ENCODE measurements around the gene SCARB1. TPM values are rescaled to one million over a fixed set of nuclear protein-coding genes. Genes with fewer than 3 reads are reported as not detected.

The SCARB1 gene
- total and polyA plus RNA-seq, 2 of the 13 experiments (the other 11 are each of a cell fraction or from before 2014, with no cell fraction given) = 63.4 to 160 TPM

- Histone ChIP-seq H3K27ac (ENCODE audit: extremely low read length, insufficient read depth, low read length) (no peak overlapping the region), H3K4me3 (replicated peaks in 1 of 3; ENCODE audit: insufficient read depth in 1 of 3, low read depth in 2 of 3, low read length in 3 of 3) (no peak overlapping the region), H2AFZ (ENCODE audit: low read length) (no peak overlapping the region), H3K4me1 (ENCODE audit: insufficient read depth, low read length) (no peaks in the 10 kb centered on the region), H3K79me2 (ENCODE audit: insufficient read depth, low read length) (peaks cover 7% of the 10 kb centered on the region), H3K36me3 (replicated peaks in 1 of 2; ENCODE audit: control insufficient read depth in 1 of 2, insufficient read depth in 2 of 2, low read length in 2 of 2) (peaks cover 43 to 88% of the 10 kb centered on the region in 2 experiments), H4K20me1 (ENCODE audit: insufficient read depth, low read length) (no peaks in the 10 kb centered on the region), H3K27me3 (ENCODE audit: control insufficient read depth in 1 of 2, insufficient read depth in 2 of 2, low read length in 2 of 2) (no peaks in the 10 kb centered on the region), H3K4me2 (ENCODE audit: low read depth, low read length) (no peak overlapping the region), H3K9ac (ENCODE audit: insufficient read depth, low read depth, low read length) (no peak overlapping the region), H3K9me3 (ENCODE audit: low read length) (no peaks in the 10 kb centered on the region)
- intact Hi-C loops (cut with micrococcal nuclease; ENCODE audit: unreplicated experiment) (no loop called here), in situ Hi-C loops (cut with HindIII; ENCODE audit: extremely low pct_ligation_motif_present, low pct_unique_long_range_greater_than_20kb) (no loop called here)
- FAIRE-seq (no peak), DNase-seq (ENCODE audit: low spot score) (no peak), ATAC-seq (no peak)
- WGBS (ENCODE audit: low lambda C conversion rate) = 92% methylated on average over 2 of the region's 3 CpGs
- ChIA-PET POLR2A (no interaction called here), CTCF (ENCODE audit: low intra/inter-chr PET ratio, low total read pairs) (no interaction called here)
- TF ChIP-seq ZNF329 (CRISPR knock-in tag; IDR thresholded peaks at IDR 0.05; ENCODE audit: low read depth) (peak; percentile 98), RFX3 (CRISPR knock-in tag; IDR thresholded peaks at IDR 0.05) (no peak), ETV6 (CRISPR knock-in tag; conservative IDR thresholded peaks at IDR 0.05) (no peak), MZF1 (CRISPR knock-in tag; IDR thresholded peaks at IDR 0.05; ENCODE audit: borderline replicate concordance) (no peak), HDAC2 (CRISPR knock-in tag; IDR thresholded peaks at IDR 0.05) (no peak)
- no TSS peak for BruUV-seq (replicated peaks)
Observed at GRCh38 chr12:124813782-124814181, 49.9 kb downstream of the SCARB1 start.

DNA sequence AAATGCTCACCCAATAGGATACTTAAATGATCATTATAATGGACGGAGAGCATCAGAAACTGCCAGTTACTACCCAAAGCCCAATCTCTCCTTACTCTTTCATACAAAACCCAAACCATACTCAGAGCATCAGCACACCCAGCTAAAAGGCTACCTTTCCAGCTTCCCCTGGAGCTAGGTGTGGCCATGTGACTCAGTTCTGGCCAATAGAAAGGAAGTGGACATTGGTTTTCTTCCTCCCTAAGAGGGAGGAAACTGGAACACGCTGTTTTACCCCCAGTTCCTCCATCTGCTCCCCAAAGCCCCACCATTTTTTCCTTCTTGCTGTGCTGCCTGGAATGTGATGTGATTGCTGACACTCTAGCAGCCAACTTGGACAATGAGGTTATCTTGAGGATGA, 50.7 kb downstream of the SCARB1 start:
- in situ Hi-C loops (cut with HindIII; ENCODE audit: extremely low pct_ligation_motif_present, low pct_unique_long_range_greater_than_20kb) = no loop called here
- peaks cover 45 to 94% of the 10 kb centered on the region in 2 experiments for H3K36me3 ChIP-seq (replicated peaks in 1 of 2; ENCODE audit: control insufficient read depth in 1 of 2, insufficient read depth in 2 of 2, low read length in 2 of 2)
- ChIA-PET CTCF (ENCODE audit: low intra/inter-chr PET ratio, low total read pairs) (no interaction called here), POLR2A (no interaction called here)
- intact Hi-C loops (cut with micrococcal nuclease; ENCODE audit: unreplicated experiment) = no loop called here
- BruUV-seq (replicated peaks) = no TSS peak
- no peak overlapping the region for H3K4me2 ChIP-seq (ENCODE audit: low read depth, low read length)
- no peaks in the 10 kb centered on the region for H3K27me3 ChIP-seq (ENCODE audit: control insufficient read depth in 1 of 2, insufficient read depth in 2 of 2, low read length in 2 of 2)
- WGBS (ENCODE audit: low lambda C conversion rate) = 98% methylated on average over 2 of the region's 2 CpGs
- H3K79me2 ChIP-seq (ENCODE audit: insufficient read depth, low read length) = peaks cover 5% of the 10 kb centered on the region
- no peaks in the 10 kb centered on the region for H3K4me1 ChIP-seq (ENCODE audit: insufficient read depth, low read length)
- H3K9me3 ChIP-seq (ENCODE audit: low read length) = no peaks in the 10 kb centered on the region
- no peak overlapping the region for H3K27ac ChIP-seq (ENCODE audit: extremely low read length, insufficient read depth, low read length)
- H4K20me1 ChIP-seq (ENCODE audit: insufficient read depth, low read length) = no peaks in the 10 kb centered on the region
- FAIRE-seq (no peak), ATAC-seq (no peak), DNase-seq (ENCODE audit: low spot score) (no peak)
- no peak overlapping the region for H3K9ac ChIP-seq (ENCODE audit: insufficient read depth, low read depth, low read length)
- no peak overlapping the region for H2AFZ ChIP-seq (ENCODE audit: low read length)
- H3K4me3 ChIP-seq (replicated peaks in 1 of 3; ENCODE audit: insufficient read depth in 1 of 3, low read depth in 2 of 3, low read length in 3 of 3) = no peak overlapping the region
- TF ChIP-seq ZNF512 (CRISPR knock-in tag; IDR thresholded peaks at IDR 0.05) (no peak), NCOA2 (CRISPR knock-in tag; IDR thresholded peaks at IDR 0.05) (no peak), ARID2 (CRISPR knock-in tag; IDR thresholded peaks at IDR 0.05; ENCODE audit: borderline replicate concordance) (no peak), POLR2A (IDR thresholded peaks at IDR 0.05; ENCODE audit: insufficient read depth in 1 of 2, low read depth in 2 of 2, low read length in 2 of 2) (no peak), ARHGAP35 (CRISPR knock-in tag; IDR thresholded peaks at IDR 0.05; ENCODE audit: borderline replicate concordance) (no peak), ZNF350 (CRISPR knock-in tag; IDR thresholded peaks at IDR 0.05; ENCODE audit: borderline replicate concordance, low read depth) (no peak), RNF219 (CRISPR knock-in tag; IDR thresholded peaks at IDR 0.05) (no peak), ATRX (CRISPR knock-in tag; IDR thresholded peaks at IDR 0.05; ENCODE audit: borderline replicate concordance) (no peak), HIVEP1 (CRISPR knock-in tag; IDR thresholded peaks at IDR 0.05) (no peak), TFDP1 (CRISPR knock-in tag; IDR thresholded peaks at IDR 0.05; ENCODE audit: borderline replicate concordance) (no peak)
